HepG2 (cell line): ENCODE data around the gene PGM3. TPM values are rescaled to one million over a fixed set of nuclear protein-coding genes. Genes with fewer than 3 reads are reported as not detected.
A peak's percentile ranks its signal among the peaks of the same experiment; 100 is the strongest.

Experiments
- GLI4 ChIP-seq: sonication (generic); formaldehyde crosslinking; IDR thresholded peaks from 2 replicates; pipeline ENCODE4 v1.5.1; 2020; ENCODE audit warnings: missing genetic modification reagents, mild to moderate bottlenecking, moderate library complexity, borderline replicate concordance
- NFATC3 ChIP-seq: sonication (generic); formaldehyde crosslinking; IDR thresholded peaks from 2 replicates; pipeline ENCODE4 v1.5.1; 2020; ENCODE audit warnings: mild to moderate bottlenecking, missing genetic modification reagents
- RERE ChIP-seq: IDR thresholded peaks from 2 replicates; pipeline ENCODE4 v1.6.1; 2016; ENCODE audit warnings: low read depth, missing genetic modification reagents, missing compliant biosample characterization
- SIN3B ChIP-seq: fragments of 150-350 bp; IDR thresholded peaks from 2 replicates; pipeline ENCODE4 v1.6.1; 2014; ENCODE audit warnings: low read length
- THAP9 ChIP-seq: sonication (generic); formaldehyde crosslinking; IDR thresholded peaks from 2 replicates; pipeline ENCODE4; 2020; ENCODE audit warnings: missing genetic modification reagents, mild to moderate bottlenecking, borderline replicate concordance
- ZNF557 ChIP-seq: sonication (generic); formaldehyde crosslinking; IDR thresholded peaks from 2 replicates; pipeline ENCODE4 v1.4.0; 2020; ENCODE audit warnings: missing genetic modification reagents
- ZNF609 ChIP-seq: sonication (generic); formaldehyde crosslinking; IDR thresholded peaks from 2 replicates; pipeline ENCODE4 v1.4.0; 2020; ENCODE audit warnings: mild to moderate bottlenecking, missing genetic modification reagents, borderline replicate concordance
- polyA plus RNA-seq, 8 experiments: library from polyadenylated mRNA; depleted of rRNA in 3 of 8; stranded (reverse) in 7 of 8; unstranded in 1 of 8; fragments of >200 nt; fragmentation: Illumina TruSeq in 4 of 8; extraction: Trizol in 4 of 8; gene quantifications; 2 replicates each; pipeline versions ENCODE4 v1.2.1 to v1.2.3, GENCODE V29; 2011 to 2016; ENCODE audit warnings: low read depth in 4 of 8, missing spikeins in 1 of 8, mixed read lengths in 1 of 8; ENCODE audit not compliant: insufficient read depth in 1 of 8
- total RNA-seq, 5 experiments: library from RNA; depleted of rRNA; stranded (reverse); fragments of >200 nt; fragmentation: Illumina TruSeq; extraction: Trizol; gene quantifications; 2 replicates each; pipeline ENCODE4 v1.2.3, GENCODE V29; 2016; ENCODE audit warnings: low read depth in 1 of 5
- TF ChIP-seq, protein P1 (sequence below): sonication (generic); formaldehyde crosslinking; IDR thresholded peaks from 2 replicates; pipeline ENCODE4 v1.4.0; 2020; ENCODE audit warnings: missing genetic modification reagents, borderline replicate concordance

PGM3 gene
- total and polyA plus RNA-seq, 2 of the 13 experiments (the other 11 are each of a cell fraction or from before 2014, with no cell fraction given) = 72.5 to 163 TPM

GRCh38 chr6:83192871-83193746, at the start of gene PGM3, which contains the start of gene RWDD2A (continued):
- TF ChIP-seq, protein P1, sequence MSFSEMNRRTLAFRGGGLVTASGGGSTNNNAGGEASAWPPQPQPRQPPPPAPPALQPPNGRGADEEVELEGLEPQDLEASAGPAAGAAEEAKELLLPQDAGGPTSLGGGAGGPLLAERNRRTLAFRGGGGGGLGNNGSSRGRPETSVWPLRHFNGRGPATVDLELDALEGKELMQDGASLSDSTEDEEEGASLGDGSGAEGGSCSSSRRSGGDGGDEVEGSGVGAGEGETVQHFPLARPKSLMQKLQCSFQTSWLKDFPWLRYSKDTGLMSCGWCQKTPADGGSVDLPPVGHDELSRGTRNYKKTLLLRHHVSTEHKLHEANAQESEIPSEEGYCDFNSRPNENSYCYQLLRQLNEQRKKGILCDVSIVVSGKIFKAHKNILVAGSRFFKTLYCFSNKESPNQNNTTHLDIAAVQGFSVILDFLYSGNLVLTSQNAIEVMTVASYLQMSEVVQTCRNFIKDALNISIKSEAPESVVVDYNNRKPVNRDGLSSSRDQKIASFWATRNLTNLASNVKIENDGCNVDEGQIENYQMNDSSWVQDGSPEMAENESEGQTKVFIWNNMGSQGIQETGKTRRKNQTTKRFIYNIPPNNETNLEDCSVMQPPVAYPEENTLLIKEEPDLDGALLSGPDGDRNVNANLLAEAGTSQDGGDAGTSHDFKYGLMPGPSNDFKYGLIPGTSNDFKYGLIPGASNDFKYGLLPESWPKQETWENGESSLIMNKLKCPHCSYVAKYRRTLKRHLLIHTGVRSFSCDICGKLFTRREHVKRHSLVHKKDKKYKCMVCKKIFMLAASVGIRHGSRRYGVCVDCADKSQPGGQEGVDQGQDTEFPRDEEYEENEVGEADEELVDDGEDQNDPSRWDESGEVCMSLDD (CRISPR knock-in tag) = no peak; the same call in none of the 2 replicates
- TF ChIP-seq ZNF557 (no peak), THAP9 (peak; percentile 78), ZNF609 (CRISPR knock-in tag) (no peak), GLI4 (CRISPR knock-in tag) (peak; percentile 66; the same call in 1 of the 2 replicates), RERE (CRISPR knock-in tag) (no peak), NFATC3 (CRISPR knock-in tag) (0 out of 2 replicates have a peak, but pooled peaks have one; percentile 50), SIN3B (no peak)
